ENCODE measurements around the gene PLXNA2. TPM values are rescaled to one million over a fixed set of nuclear protein-coding genes. Genes with fewer than 3 reads are reported as not detected.

PLXNA2 gene
- total RNA-seq, 4 donors from 2014 or later, result 19.8 to 41.6 (median 27.9) TPM

GRCh38 chr1:208121813-208122364 is 122.3 kb downstream of the PLXNA2 start:
- no peak for DNase-seq (ENCODE audit: extremely low spot score)
- no peaks in the 10 kb centered on the region for H3K27me3 ChIP-seq
- H3K27ac ChIP-seq (replicated peaks in 1 of 4), result no peak overlapping the region
- no peak for TF ChIP-seq POLR2AphosphoS5 (IDR thresholded peaks at IDR 0.05)
- no peak for TF ChIP-seq EP300 (IDR thresholded peaks at IDR 0.05)
- TF ChIP-seq, protein P1, sequence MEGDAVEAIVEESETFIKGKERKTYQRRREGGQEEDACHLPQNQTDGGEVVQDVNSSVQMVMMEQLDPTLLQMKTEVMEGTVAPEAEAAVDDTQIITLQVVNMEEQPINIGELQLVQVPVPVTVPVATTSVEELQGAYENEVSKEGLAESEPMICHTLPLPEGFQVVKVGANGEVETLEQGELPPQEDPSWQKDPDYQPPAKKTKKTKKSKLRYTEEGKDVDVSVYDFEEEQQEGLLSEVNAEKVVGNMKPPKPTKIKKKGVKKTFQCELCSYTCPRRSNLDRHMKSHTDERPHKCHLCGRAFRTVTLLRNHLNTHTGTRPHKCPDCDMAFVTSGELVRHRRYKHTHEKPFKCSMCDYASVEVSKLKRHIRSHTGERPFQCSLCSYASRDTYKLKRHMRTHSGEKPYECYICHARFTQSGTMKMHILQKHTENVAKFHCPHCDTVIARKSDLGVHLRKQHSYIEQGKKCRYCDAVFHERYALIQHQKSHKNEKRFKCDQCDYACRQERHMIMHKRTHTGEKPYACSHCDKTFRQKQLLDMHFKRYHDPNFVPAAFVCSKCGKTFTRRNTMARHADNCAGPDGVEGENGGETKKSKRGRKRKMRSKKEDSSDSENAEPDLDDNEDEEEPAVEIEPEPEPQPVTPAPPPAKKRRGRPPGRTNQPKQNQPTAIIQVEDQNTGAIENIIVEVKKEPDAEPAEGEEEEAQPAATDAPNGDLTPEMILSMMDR (IDR thresholded peaks at IDR 0.05), result no peak
- no peak for TF ChIP-seq POLR2A (IDR thresholded peaks at IDR 0.05; ENCODE audit: low read depth)
- H3K9me3 ChIP-seq, result no peaks in the 10 kb centered on the region
- H3K36me3 ChIP-seq, result peaks cover 0 to 4% (median 2%) of the 10 kb centered on the region in 4 donors
- WGBS, result 89% methylated on average over 3 of the region's 3 CpGs
- no peak overlapping the region for H3K4me3 ChIP-seq
- peaks cover 11 to 25% (median 19%) of the 10 kb centered on the region in 4 donors for H3K4me1 ChIP-seq
- intact Hi-C loops (cut with DNase I), result no loop called here

DNA sequence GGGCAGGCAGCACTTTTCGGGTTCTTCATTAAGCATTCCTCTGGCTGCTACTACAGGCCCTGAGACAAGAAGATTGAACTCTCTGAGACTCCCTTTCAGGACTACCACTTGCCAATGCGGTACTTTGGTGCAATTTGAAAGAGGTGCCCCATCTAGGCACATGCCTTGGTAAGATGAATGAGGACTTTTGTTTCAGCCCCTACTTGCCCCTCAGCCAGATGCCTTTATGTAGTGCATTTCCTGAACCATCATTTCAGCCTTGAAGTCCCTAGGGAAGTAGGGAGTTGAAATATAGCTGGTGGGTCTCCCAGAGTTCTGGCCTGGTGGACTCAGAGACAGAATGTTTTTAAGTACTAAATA is 123.8 kb downstream of the PLXNA2 start:
- Histone ChIP-seq H3K27ac (replicated peaks in 1 of 4) (no peak overlapping the region), H3K36me3 (peaks cover 0 to 4% (median 2%) of the 10 kb centered on the region in 4 donors), H3K9me3 (no peaks in the 10 kb centered on the region), H3K4me1 (peaks cover 17 to 33% (median 31%) of the 10 kb centered on the region in 4 donors), H3K4me3 (no peak overlapping the region), H3K27me3 (no peaks in the 10 kb centered on the region)
- TF ChIP-seq POLR2A (IDR thresholded peaks at IDR 0.05; ENCODE audit: low read depth), result no peak
- TF ChIP-seq, protein P1 (IDR thresholded peaks at IDR 0.05), result no peak
- TF ChIP-seq POLR2AphosphoS5 (IDR thresholded peaks at IDR 0.05), result no peak
- DNase-seq (ENCODE audit: extremely low spot score), result no peak
- intact Hi-C loops (cut with DNase I), result no loop called here
- 71% methylated on average over 2 of the region's 2 CpGs for WGBS

GRCh38 chr1:208118841-208119606 is 125.2 kb downstream of the PLXNA2 start:
- H3K27me3 ChIP-seq, result no peaks in the 10 kb centered on the region
- WGBS, result 85% methylated on average over 12 of the region's 12 CpGs
- intact Hi-C loops (cut with DNase I), result no loop called here
- no peak overlapping the region for H3K27ac ChIP-seq (replicated peaks in 1 of 4)
- peaks cover 0 to 11% (median 2%) of the 10 kb centered on the region in 4 donors for H3K36me3 ChIP-seq
- TF ChIP-seq, protein P1 (IDR thresholded peaks at IDR 0.05), result no peak
- no peak for TF ChIP-seq EP300 (IDR thresholded peaks at IDR 0.05)
- TF ChIP-seq POLR2AphosphoS5 (IDR thresholded peaks at IDR 0.05), result no peak
- TF ChIP-seq POLR2A (IDR thresholded peaks at IDR 0.05; ENCODE audit: low read depth), result no peak
- peaks cover 17 to 33% (median 31%) of the 10 kb centered on the region in 4 donors for H3K4me1 ChIP-seq
- DNase-seq (ENCODE audit: extremely low spot score), result no peak
- no peak overlapping the region for H3K4me3 ChIP-seq
- no peaks in the 10 kb centered on the region for H3K9me3 ChIP-seq

DNA sequence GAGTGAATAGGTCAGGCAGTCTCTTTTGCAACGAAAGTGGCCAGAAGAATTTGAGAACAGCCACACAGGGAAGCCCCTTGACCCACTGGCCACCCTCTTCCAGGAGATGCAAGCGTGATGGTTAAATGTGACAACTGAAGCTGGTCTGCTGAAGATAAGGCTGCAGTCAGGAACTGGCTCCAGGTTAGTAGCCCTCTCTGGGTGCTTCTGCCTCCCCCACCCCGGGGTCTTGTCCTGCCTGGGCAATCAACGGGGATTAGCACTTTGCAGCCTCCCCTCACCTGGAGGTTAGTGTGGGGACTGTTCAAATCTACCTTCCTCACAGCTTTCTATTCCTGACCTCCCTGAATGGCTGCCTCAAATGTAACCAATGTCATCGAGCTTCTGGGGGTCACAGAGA is 125.9 kb downstream of the PLXNA2 start:
- Histone ChIP-seq H3K36me3 (peaks cover 0 to 11% (median 2%) of the 10 kb centered on the region in 4 donors), H3K9me3 (no peaks in the 10 kb centered on the region), H3K4me1 (peaks cover 17 to 33% (median 31%) of the 10 kb centered on the region in 4 donors), H3K27ac (replicated peaks in 1 of 4) (no peak overlapping the region), H3K27me3 (no peaks in the 10 kb centered on the region), H3K4me3 (no peak overlapping the region)
- intact Hi-C loops (cut with DNase I), result no loop called here
- TF ChIP-seq POLR2A (IDR thresholded peaks at IDR 0.05; ENCODE audit: low read depth) (no peak), POLR2AphosphoS5 (IDR thresholded peaks at IDR 0.05) (no peak)
- TF ChIP-seq, protein P1 (IDR thresholded peaks at IDR 0.05), result no peak
- WGBS, result 78% methylated on average over 5 of the region's 5 CpGs
- no peak for DNase-seq (ENCODE audit: extremely low spot score)
